ENCODE measurements around the gene SMDT1.
"Not testable (repeated sequence)": the region's sequence is repeated elsewhere in the genome, so short reads cannot be mapped to it uniquely, and the experiment has no call there.

The SMDT1 gene

GRCh38 chr22:42111798-42112197 lies 32.3 kb downstream of the SMDT1 start:
- DNase-seq (ENCODE audit: low read depth): no peak

- peak; percentile 2 for DNase-seq (ENCODE audit: low read depth)
Measured at GRCh38 chr22:42112793-42113192, 33.3 kb downstream of the SMDT1 start.

GRCh38 chr22:42114721-42115120 lies 35.2 kb downstream of the SMDT1 start:
- peak; percentile 41 for DNase-seq (ENCODE audit: low read depth)

- DNase-seq (ENCODE audit: low read depth): not testable (repeated sequence)
Measured at GRCh38 chr22:42115420-42115830, 35.9 kb downstream of the SMDT1 start.

GRCh38 chr22:42116848-42117424 lies 37.4 kb downstream of the SMDT1 start:
- peak; percentile 79 for DNase-seq (ENCODE audit: low read depth)

- not testable (repeated sequence) for DNase-seq (ENCODE audit: low read depth)
Measured at GRCh38 chr22:42120231-42121021, 40.9 kb downstream of the SMDT1 start.

- not testable (repeated sequence) for DNase-seq (ENCODE audit: low read depth)
Measured at GRCh38 chr22:42123529-42123928, 44.0 kb downstream of the SMDT1 start.

GRCh38 chr22:42127606-42128005 lies 48.1 kb downstream of the SMDT1 start:
- no peak for DNase-seq (ENCODE audit: low read depth)

GRCh38 chr22:42128007-42128406 lies 48.5 kb downstream of the SMDT1 start:
- DNase-seq (ENCODE audit: low read depth): not testable (repeated sequence)

GRCh38 chr22:42128776-42129694 lies 49.5 kb downstream of the SMDT1 start:
- DNase-seq (ENCODE audit: low read depth): not testable (repeated sequence)

GRCh38 chr22:42130182-42130581 lies 50.7 kb downstream of the SMDT1 start:
- DNase-seq (ENCODE audit: low read depth): not testable (repeated sequence)

- not testable (repeated sequence) for DNase-seq (ENCODE audit: low read depth)
Measured at GRCh38 chr22:42130639-42131431, 51.3 kb downstream of the SMDT1 start, which contains the start of gene CYP2D6. Gene CYP2D6, minus strand, starts transcription at chr22:42130810. Its CDS starts 19 bp downstream, at chr22:42130791.

GRCh38 chr22:42131562-42131961 lies 52.1 kb downstream of the SMDT1 start:
- no peak for DNase-seq (ENCODE audit: low read depth)

- DNase-seq (ENCODE audit: low read depth): no peak
Measured at GRCh38 chr22:42132457-42132856, 53.0 kb downstream of the SMDT1 start.

Measured in amniotic epithelial cell (primary cell).